ENCODE measurements around the gene F11R.

F11R gene

GRCh38 chr1:161013488-161014230 lies 7.3 kb downstream of the F11R start:
- no peak for TF ChIP-seq CTCF (IDR thresholded peaks at IDR 0.05; ENCODE audit: low read length, missing control alignments)
- peak; percentile 97 for DNase-seq (ENCODE audit: low read depth)
- H3K4me3 ChIP-seq (replicated peaks; ENCODE audit: low read depth, low read length), result peak overlapping the region; percentile 31

GRCh38 chr1:161013131-161013487 lies 7.8 kb downstream of the F11R start:
- H3K4me3 ChIP-seq (replicated peaks; ENCODE audit: low read depth, low read length), result peak overlapping the region; percentile 31
- TF ChIP-seq CTCF (IDR thresholded peaks at IDR 0.05; ENCODE audit: low read length, missing control alignments), result no peak
- peak; percentile 62 for DNase-seq (ENCODE audit: low read depth)

- no peak overlapping the region for H3K4me3 ChIP-seq (replicated peaks; ENCODE audit: low read depth, low read length)
- DNase-seq (ENCODE audit: low read depth), result no peak
- no peak for TF ChIP-seq CTCF (IDR thresholded peaks at IDR 0.05; ENCODE audit: low read length, missing control alignments)
Observed at GRCh38 chr1:161012420-161012819, 8.5 kb downstream of the F11R start.

GRCh38 chr1:161009602-161010211 lies 11.2 kb downstream of the F11R start:
- DNase-seq (ENCODE audit: low read depth), result no peak
- no peak for TF ChIP-seq CTCF (IDR thresholded peaks at IDR 0.05; ENCODE audit: low read length, missing control alignments)
- H3K4me3 ChIP-seq (replicated peaks; ENCODE audit: low read depth, low read length), result no peak overlapping the region

GRCh38 chr1:161008869-161009510 lies 12.0 kb downstream of the F11R start:
- DNase-seq (ENCODE audit: low read depth), result peak; percentile 76
- H3K4me3 ChIP-seq (replicated peaks; ENCODE audit: low read depth, low read length), result no peak overlapping the region
- TF ChIP-seq CTCF (IDR thresholded peaks at IDR 0.05; ENCODE audit: low read length, missing control alignments), result no peak

GRCh38 chr1:161007369-161007768 lies 13.6 kb downstream of the F11R start:
- no peak for TF ChIP-seq CTCF (IDR thresholded peaks at IDR 0.05; ENCODE audit: low read length, missing control alignments)
- no peak overlapping the region for H3K4me3 ChIP-seq (replicated peaks; ENCODE audit: low read depth, low read length)
- DNase-seq (ENCODE audit: low read depth), result no peak

All from fibroblast of pulmonary artery (primary cell).